ENCODE data around the gene MSI2. TPM values are rescaled to one million over a fixed set of nuclear protein-coding genes. Genes with fewer than 3 reads are reported as not detected.
A peak's percentile ranks its signal among the peaks of the same experiment; 100 is the strongest.

Gene MSI2
- total and polyA plus RNA-seq, 2 experiments from 2014 or later: 4.3 to 17.9 TPM

DNA sequence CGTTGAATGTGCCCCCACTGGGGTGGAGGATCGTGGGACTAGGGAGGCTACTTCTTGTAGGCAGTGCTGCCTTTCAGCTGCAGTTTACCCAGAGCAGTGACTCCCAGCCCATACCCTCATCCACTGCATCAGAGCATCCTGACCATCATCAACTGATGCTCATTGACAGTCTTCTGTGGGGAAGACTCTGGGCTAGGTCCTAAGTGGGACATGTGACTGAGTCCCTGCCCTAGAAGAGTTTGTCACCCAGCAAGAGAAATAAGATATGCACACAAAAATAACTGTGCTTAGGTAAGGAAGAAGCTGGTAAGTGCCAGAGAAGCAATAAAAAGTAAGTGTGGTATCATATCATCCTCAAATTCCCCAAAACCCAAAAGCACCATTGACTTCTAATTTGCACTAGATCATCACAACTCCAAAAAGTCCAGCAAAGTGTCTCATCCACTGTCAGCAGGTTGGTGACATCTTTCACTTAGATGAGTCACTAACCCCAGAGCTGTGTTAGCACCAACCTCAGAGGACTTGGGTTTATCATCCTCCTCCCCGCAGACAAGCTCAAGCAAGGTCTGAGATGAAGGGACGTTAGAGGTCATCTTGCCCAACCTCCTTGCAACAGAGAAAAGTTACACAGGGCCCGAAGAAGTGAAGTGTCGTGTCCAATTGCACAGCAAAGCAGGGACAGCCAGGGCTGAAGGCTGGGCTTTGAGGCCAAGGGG is 389.8 kb downstream of the MSI2 start:
- Histone ChIP-seq H3K79me2 (ENCODE audit: insufficient read depth) (no peaks in the 10 kb centered on the region), H3K9me3 (ENCODE audit: low read depth) (no peaks in the 10 kb centered on the region), H3K36me3 (ENCODE audit: low read depth) (no peaks in the 10 kb centered on the region), H3F3A (ENCODE audit: insufficient read depth) (no peaks in the 10 kb centered on the region), H3K27ac (no peak overlapping the region), H4K20me1 (ENCODE audit: insufficient read depth) (no peaks in the 10 kb centered on the region), H3K27me3 (replicated peaks; ENCODE audit: insufficient read depth) (no peaks in the 10 kb centered on the region), H3K4me3 (no peak overlapping the region), H2AFZ (no peak overlapping the region), H3K9ac (no peak overlapping the region), H3K9me2 (ENCODE audit: insufficient read depth) (no peaks in the 10 kb centered on the region), H3K4me1 (ENCODE audit: insufficient read depth) (no peaks in the 10 kb centered on the region), H3K4me2 (ENCODE audit: unreplicated experiment) (no peak overlapping the region)
- peak; percentile 34 for DNase-seq
- TF ChIP-seq EZH2 (IDR thresholded peaks at IDR 0.05; ENCODE audit: insufficient read depth, poor library complexity, severe bottlenecking) (no peak), EZH2phosphoT487 (IDR thresholded peaks at IDR 0.05; ENCODE audit: insufficient read depth, low read depth) (no peak)
- in situ Hi-C loops (cut with MboI): no loop called here
- WGBS, 2 experiments (ENCODE audit: low coverage in 1 of 2, low lambda C conversion rate in 2 of 2, missing lambda C conversion rate in 2 of 2): 89 to 97% methylated on average over 6 of the region's 6 CpGs

DNA sequence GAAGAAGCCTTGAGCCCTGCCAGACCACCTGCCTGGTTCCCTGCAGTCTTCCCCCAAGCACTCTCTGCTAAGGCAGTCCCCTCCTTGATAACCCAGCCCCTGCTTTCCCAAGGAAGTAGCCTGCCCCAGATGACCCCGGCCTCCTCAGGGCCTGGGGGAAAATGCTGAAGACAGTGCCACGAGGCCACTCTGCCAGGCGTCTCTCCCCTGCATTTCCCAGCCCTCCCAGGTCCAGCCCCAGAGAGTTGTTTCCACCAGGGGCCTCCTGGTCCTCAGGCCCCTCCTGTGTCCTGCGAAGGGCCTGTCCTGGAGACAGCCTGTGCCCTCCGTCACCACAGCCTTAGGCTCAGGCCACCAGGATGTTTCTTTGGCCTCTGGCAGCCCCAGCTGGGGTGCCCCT is 392.4 kb downstream of the MSI2 start:
- Histone ChIP-seq H4K20me1 (ENCODE audit: insufficient read depth) (no peaks in the 10 kb centered on the region), H3K4me2 (ENCODE audit: unreplicated experiment) (no peak overlapping the region), H3F3A (ENCODE audit: insufficient read depth) (no peaks in the 10 kb centered on the region), H3K9me3 (ENCODE audit: low read depth) (no peaks in the 10 kb centered on the region), H3K4me1 (ENCODE audit: insufficient read depth) (no peaks in the 10 kb centered on the region), H2AFZ (no peak overlapping the region), H3K9me2 (ENCODE audit: insufficient read depth) (no peaks in the 10 kb centered on the region), H3K27me3 (replicated peaks; ENCODE audit: insufficient read depth) (no peaks in the 10 kb centered on the region), H3K4me3 (no peak overlapping the region), H3K36me3 (ENCODE audit: low read depth) (no peaks in the 10 kb centered on the region), H3K9ac (no peak overlapping the region), H3K27ac (no peak overlapping the region), H3K79me2 (ENCODE audit: insufficient read depth) (no peaks in the 10 kb centered on the region)
- whole genome bisulfite sequencing, 2 experiments (ENCODE audit: low coverage in 1 of 2, low lambda C conversion rate in 2 of 2, missing lambda C conversion rate in 2 of 2): 80 to 86% methylated on average over 2 to 4 of the region's 5 CpGs
- no peak for DNase-seq
- no peak for TF ChIP-seq EZH2phosphoT487 (IDR thresholded peaks at IDR 0.05; ENCODE audit: insufficient read depth, low read depth)
- no peak for TF ChIP-seq EZH2 (IDR thresholded peaks at IDR 0.05; ENCODE audit: insufficient read depth, poor library complexity, severe bottlenecking)
- in situ Hi-C loops (cut with MboI): no loop called here

DNA sequence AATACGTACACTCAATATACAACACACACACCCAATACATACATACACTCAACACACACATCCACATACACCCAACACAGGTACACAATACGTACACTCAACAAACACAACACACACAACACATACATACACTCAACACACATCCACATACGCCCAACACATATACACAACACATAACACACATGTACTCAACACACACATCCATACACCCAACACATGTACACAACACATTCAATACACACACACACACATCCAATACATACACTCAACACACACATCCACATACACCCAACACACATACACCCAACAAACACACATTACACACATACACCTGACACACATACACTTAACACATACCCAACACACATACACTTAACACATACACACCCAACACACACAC is 392.9 kb downstream of the MSI2 start:
- no peaks in the 10 kb centered on the region for H4K20me1 ChIP-seq (ENCODE audit: insufficient read depth)
- no peaks in the 10 kb centered on the region for H3K9me3 ChIP-seq (ENCODE audit: low read depth)
- H3K79me2 ChIP-seq (ENCODE audit: insufficient read depth): no peaks in the 10 kb centered on the region
- no peak for DNase-seq
- H3K27me3 ChIP-seq (replicated peaks; ENCODE audit: insufficient read depth): no peaks in the 10 kb centered on the region
- H3F3A ChIP-seq (ENCODE audit: insufficient read depth): no peaks in the 10 kb centered on the region
- H3K9me2 ChIP-seq (ENCODE audit: insufficient read depth): no peaks in the 10 kb centered on the region
- H3K9ac ChIP-seq: no peak overlapping the region
- H3K4me2 ChIP-seq (ENCODE audit: unreplicated experiment): no peak overlapping the region
- H3K4me3 ChIP-seq: no peak overlapping the region
- H3K36me3 ChIP-seq (ENCODE audit: low read depth): no peaks in the 10 kb centered on the region
- in situ Hi-C loops (cut with MboI): no loop called here
- no peak overlapping the region for H2AFZ ChIP-seq
- TF ChIP-seq EZH2 (IDR thresholded peaks at IDR 0.05; ENCODE audit: insufficient read depth, poor library complexity, severe bottlenecking) (no peak), EZH2phosphoT487 (IDR thresholded peaks at IDR 0.05; ENCODE audit: insufficient read depth, low read depth) (no peak)
- no peaks in the 10 kb centered on the region for H3K4me1 ChIP-seq (ENCODE audit: insufficient read depth)
- no peak overlapping the region for H3K27ac ChIP-seq
- WGBS, 2 experiments (ENCODE audit: low coverage in 1 of 2, low lambda C conversion rate in 2 of 2, missing lambda C conversion rate in 2 of 2): 88 to 97% methylated on average over 3 of the region's 3 CpGs

DNA sequence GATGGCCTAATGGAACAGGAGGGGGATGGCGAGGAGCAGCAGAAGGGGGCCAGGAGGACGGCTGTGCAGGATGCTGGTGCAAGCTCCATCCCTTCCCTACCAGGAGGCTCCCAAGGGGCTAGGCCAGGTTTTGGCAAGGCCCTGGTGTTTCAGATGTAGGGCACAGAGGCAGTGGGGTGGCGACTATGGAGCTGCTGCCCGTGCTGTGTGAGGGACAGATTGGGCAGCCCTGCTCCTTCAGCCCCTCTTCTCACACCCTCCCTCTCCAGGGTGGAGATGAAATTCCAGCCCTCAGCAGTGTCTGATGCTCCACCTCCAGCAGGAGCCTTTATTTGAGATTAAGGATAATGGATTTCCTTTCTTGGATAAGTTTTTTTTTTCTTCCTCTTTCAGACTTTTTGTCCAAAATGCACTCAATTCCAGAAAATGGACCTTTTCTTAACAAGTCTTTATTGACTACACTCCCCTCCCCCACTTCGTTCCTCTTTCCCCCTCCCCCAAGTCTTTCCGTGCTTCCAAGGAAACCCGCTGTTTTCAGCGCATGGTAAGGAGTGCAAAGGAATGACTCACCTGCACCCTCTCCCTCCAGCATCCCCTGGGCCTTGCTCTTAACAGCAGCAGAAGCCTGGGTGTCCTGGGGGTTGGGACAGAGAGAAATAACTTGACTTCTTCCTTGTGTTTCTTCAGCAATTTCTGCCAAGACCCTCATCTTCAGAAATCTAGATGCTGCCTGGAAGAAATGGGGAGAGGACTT is 393.6 kb downstream of the MSI2 start:
- WGBS, 2 experiments (ENCODE audit: low coverage in 1 of 2, low lambda C conversion rate in 2 of 2, missing lambda C conversion rate in 2 of 2): 74 to 86% methylated on average over 7 to 8 of the region's 8 CpGs
- no peak overlapping the region for H3K27ac ChIP-seq
- H3K9ac ChIP-seq: no peak overlapping the region
- no peak overlapping the region for H3K4me3 ChIP-seq
- H3K4me2 ChIP-seq (ENCODE audit: unreplicated experiment): no peak overlapping the region
- H3K4me1 ChIP-seq (ENCODE audit: insufficient read depth): no peaks in the 10 kb centered on the region
- H3K9me2 ChIP-seq (ENCODE audit: insufficient read depth): no peaks in the 10 kb centered on the region
- no peaks in the 10 kb centered on the region for H3K79me2 ChIP-seq (ENCODE audit: insufficient read depth)
- no peak overlapping the region for H2AFZ ChIP-seq
- no peaks in the 10 kb centered on the region for H3K9me3 ChIP-seq (ENCODE audit: low read depth)
- peak; percentile 22 for DNase-seq
- H4K20me1 ChIP-seq (ENCODE audit: insufficient read depth): no peaks in the 10 kb centered on the region
- H3K27me3 ChIP-seq (replicated peaks; ENCODE audit: insufficient read depth): no peaks in the 10 kb centered on the region
- TF ChIP-seq EZH2 (IDR thresholded peaks at IDR 0.05; ENCODE audit: insufficient read depth, poor library complexity, severe bottlenecking) (no peak), EZH2phosphoT487 (IDR thresholded peaks at IDR 0.05; ENCODE audit: insufficient read depth, low read depth) (no peak)
- H3K36me3 ChIP-seq (ENCODE audit: low read depth): no peaks in the 10 kb centered on the region
- in situ Hi-C loops (cut with MboI): no loop called here
- H3F3A ChIP-seq (ENCODE audit: insufficient read depth): no peaks in the 10 kb centered on the region

Data from GM23248 (cell line).